ENCODE measurements around the gene NUP210L.
A peak's percentile ranks its signal among the peaks of the same experiment; 100 is the strongest.
"Not testable (repeated sequence)": the region's sequence is repeated elsewhere in the genome, so short reads cannot be mapped to it uniquely, and the experiment has no call there.

NUP210L gene

DNA sequence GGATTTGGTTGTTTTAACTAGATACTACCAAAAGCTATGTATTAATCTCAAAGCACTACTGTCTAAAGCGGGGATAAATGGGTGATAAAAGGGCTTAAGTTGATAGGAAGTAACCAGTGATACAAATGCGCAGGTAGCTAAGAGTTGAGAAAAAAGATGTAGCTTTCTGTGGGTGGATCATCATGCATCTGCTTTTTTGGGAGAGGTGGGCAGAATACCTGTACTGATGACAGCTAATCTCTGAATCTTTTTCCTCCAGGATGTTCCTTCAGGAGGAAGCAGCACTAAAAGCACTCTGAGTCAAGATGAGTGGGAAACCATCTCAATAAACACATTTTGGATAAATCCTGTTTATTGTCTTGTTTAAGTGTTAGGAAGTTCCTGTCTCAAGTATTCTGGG, 163.1 kb downstream of the NUP210L start:
- DNase-seq (ENCODE audit: low spot score): no peak

- DNase-seq (ENCODE audit: low spot score): no peak
Observed at GRCh38 chr1:153991151-153991630, 163.7 kb downstream of the NUP210L start.

GRCh38 chr1:153990468-153991150, 164.3 kb downstream of the NUP210L start, which contains the start of gene RPS27:
RPS27 (plus strand) TSS chr1:153990762; CDS start chr1:153990797, 35 bp downstream.
- peak; percentile 98 for DNase-seq (ENCODE audit: low spot score)

GRCh38 chr1:153987621-153988020, 167.3 kb downstream of the NUP210L start:
- no peak for DNase-seq (ENCODE audit: low spot score)

- peak; percentile 54 for DNase-seq (ENCODE audit: low spot score)
Observed at GRCh38 chr1:153985941-153986761, 168.7 kb downstream of the NUP210L start, which contains the start of gene RAB13. RAB13 (minus strand) TSS chr1:153986339; CDS start chr1:153986236, 103 bp downstream.

GRCh38 chr1:153985341-153985912, 169.4 kb downstream of the NUP210L start:
- DNase-seq (ENCODE audit: low spot score): no peak

DNA sequence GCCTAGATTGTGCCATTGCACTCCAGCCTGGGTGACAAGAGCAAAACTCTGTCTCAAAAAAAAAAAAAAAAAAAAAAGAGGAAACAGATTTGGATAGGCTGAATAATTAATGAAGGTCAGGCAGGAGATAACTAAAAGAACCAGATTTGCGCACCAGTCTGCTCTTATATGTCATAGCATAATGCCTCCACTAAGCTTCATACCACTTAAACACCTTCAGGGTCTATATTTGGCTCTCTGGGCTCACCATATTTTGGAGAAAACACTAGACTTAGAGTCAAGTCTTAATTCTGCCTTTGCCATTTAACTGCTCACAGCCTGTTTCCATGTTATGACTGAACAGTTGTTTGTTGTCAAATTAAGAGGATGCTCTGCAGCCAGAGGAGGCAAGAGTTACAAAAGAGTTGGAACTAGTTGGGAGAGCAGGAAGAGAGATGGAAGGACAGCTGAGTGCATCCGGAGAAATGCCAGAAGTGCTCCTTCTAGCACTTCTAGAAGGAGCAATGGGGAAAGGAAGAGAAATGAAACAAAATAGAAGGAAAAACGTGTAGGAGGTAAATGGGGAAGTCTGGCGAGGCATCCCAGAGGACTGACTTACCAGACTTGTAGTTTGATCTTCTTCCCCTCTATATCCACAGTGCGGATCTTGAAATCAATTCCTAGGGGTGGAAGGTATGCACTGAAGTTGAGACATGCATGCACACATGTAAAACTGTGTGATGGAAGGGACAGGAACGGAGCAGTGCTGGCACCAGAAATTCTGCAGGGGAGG, 170.6 kb downstream of the NUP210L start:
- no peak for DNase-seq (ENCODE audit: low spot score)

DNA sequence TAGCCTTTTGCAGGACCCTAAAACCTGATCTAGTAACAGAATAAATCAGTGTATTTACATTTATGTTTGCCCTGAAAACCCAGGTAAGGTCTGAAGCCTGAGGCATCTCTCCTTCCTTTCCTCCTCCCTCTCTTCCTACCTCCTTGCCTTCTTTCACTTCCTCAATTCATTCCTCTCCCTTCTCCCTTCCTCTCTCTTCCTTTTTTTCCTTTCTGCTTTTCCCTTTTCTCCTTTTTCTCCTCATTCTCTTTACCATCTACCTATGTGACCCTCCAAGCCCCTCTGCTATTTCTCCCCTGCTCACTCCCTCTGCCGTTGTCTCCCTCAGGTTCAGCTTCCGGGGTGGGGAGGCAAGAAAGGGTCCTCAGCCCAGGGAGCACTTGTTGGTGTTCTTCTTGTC, 173.1 kb downstream of the NUP210L start:
- DNase-seq (ENCODE audit: low spot score): not testable (repeated sequence)

GRCh38 chr1:153979091-153979490, 175.8 kb downstream of the NUP210L start:
- not testable (repeated sequence) for DNase-seq (ENCODE audit: low spot score)

DNA sequence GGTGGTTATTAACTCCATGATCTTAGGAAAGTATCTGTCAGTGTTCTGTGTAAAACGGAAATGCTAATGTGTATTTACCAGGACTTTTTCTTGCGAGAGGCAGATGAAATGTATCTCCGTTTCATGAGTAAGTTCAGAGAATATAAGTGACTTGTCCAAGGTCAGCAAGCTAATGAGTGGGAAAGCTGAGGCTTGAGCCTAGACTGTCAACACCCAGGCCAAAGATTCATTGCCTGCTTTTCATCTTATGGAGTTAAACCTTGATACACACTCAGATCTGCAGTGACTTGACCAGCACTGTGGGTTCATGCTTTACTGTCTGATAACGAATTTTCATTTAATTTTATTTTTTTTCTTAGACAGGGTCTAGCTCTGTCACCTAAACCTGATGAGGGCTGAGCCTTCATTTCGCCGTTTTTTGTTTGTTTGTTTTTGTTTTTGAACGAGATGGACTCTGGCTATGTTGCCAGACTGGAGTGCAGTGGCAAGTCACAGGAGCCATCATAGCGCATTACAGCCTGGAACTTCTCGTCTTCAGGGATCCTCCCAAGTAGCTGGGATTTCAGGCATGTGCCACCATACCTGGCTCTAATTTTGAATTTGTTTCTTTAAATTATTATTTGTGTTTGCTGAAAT, 176.5 kb downstream of the NUP210L start:
- no peak for DNase-seq (ENCODE audit: low spot score)

DNA sequence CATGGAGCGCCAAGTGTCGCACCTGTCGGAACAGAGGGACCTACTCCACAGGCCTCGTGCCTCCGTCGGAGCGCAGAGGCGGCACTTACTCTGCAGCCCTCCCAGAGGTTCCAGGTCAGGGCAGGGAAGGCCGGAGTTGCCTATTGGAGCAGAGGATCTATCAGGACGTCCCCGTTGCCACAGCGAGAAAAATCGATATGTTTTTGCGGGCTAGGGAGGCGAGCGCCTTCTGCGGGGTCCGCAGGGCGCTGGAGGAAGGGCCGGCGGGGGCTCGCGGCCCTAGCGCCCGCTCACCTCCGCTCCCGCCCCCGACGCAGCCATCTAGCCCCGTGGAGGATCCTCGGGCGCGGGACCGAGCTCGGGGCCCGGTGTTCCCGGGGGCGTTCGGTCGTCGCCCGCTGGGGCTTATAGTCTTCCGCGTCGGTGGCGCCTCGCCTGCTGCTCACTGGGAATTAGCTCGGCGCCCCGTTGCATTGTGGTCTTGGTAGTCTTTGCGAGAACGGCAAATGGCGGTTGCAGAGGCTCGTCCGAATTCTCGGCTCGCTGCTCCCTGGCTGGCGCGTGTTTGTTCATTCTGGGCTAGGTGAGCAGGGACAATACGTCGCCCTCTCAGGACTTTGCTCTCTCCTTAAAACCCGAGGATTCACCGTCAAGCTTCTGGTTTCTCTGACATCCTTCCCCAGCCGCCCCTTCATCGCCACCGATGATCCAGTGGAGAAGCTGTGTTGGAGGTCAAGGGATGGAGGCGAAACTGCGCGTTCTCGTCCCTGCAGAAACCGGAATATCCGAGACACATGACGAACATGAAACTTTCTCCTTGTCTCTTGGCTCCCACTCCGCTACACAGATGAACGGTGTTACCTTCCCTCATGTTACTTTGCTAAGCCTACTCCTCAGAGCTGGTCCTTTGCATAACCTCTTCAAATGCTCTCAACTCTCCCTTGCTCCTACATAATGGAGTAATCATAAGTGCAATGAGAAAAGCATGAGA, 177.3 kb downstream of the NUP210L start, which contains the start of gene JTB:
TSS of gene JTB (minus strand) at position 425 of the 991 bp plus-strand sequence. CDS start at position 3, 422 bp downstream.
- DNase-seq (ENCODE audit: low spot score): peak; percentile 84

- no peak for DNase-seq (ENCODE audit: low spot score)
Observed at GRCh38 chr1:153976819-153977249, 178.0 kb downstream of the NUP210L start.

GRCh38 chr1:153973525-153973924, 181.3 kb downstream of the NUP210L start:
- no peak for DNase-seq (ENCODE audit: low spot score)

GRCh38 chr1:153973071-153973470, 181.8 kb downstream of the NUP210L start:
- no peak for DNase-seq (ENCODE audit: low spot score)

DNA sequence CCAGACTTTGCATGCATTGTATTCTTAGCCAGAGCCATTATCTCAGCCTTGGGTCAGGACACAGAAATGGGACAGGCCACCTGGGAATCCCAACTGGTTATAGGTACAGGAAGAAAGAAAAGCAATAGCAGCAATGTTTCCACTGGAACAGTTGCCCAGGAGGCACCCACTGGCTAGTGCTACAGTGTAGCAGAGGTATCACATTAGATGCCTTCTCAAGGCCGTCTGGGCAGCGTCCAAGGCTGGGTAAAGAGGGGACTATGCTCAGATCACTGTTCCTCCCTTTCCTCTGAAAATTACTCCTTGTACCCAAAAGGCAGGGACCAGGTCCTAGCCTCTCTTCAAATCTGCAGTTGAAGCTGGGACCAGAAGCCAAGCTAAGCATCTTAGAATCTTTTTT, 184.5 kb downstream of the NUP210L start:
- DNase-seq (ENCODE audit: low spot score): no peak

GRCh38 chr1:153968972-153969371, 185.9 kb downstream of the NUP210L start:
- DNase-seq (ENCODE audit: low spot score): no peak

DNA sequence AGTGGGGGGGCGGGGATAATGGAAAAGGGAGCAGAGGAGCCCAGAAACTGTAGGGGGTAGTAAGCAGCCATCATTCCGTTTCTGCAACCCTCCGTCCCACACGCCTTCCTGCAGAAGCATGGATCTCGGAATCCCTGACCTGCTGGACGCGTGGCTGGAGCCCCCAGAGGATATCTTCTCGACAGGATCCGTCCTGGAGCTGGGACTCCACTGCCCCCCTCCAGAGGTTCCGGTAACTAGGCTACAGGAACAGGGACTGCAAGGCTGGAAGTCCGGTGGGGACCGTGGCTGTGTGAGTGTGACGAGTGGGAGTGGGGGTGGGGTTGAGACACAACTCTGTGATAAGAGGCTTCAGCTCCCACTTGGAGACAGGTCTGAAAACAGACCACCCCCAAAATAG, 186.5 kb downstream of the NUP210L start:
- DNase-seq (ENCODE audit: low spot score): no peak

- DNase-seq (ENCODE audit: low spot score): no peak
Observed at GRCh38 chr1:153968000-153968363, 186.9 kb downstream of the NUP210L start.

- peak; percentile 86 for DNase-seq (ENCODE audit: low spot score)
Observed at GRCh38 chr1:153967107-153967999, 187.5 kb downstream of the NUP210L start, which contains the start of gene CREB3L4. CREB3L4 (plus strand) TSS chr1:153967902; CDS start chr1:153968526, 624 bp downstream.
